T-helper 2 cell treated with Interferon-gamma antibody and Interleukin-4, amounts not matched to agents 5 μg/mL and 100 μg/mL, for 36 hours (primary cell): Measurements from ENCODE around the gene MS4A6E.
"Not testable (repeated sequence)": the region's sequence is repeated elsewhere in the genome, so short reads cannot be mapped to it uniquely, and the experiment has no call there.

Experiments used
- DNase-seq: peaks from one replicate; pipeline ENCODE4 v3.0.0; 2021; ENCODE audit warnings: low spot score
- H3K27ac Mint-ChIP-seq: one replicate; pipeline ENCODE4 v1.8.0; 2021; ENCODE audit warnings: mild to moderate bottlenecking, mixed read lengths
- H3K27me3 Mint-ChIP-seq: one replicate; pipeline ENCODE4 v1.8.0; 2021; ENCODE audit warnings: low read depth, mixed read lengths
- H3K36me3 Mint-ChIP-seq: one replicate; pipeline ENCODE4 v1.8.0; 2021; ENCODE audit warnings: low read depth, mixed read lengths
- H3K4me1 Mint-ChIP-seq: one replicate; pipeline ENCODE4 v1.8.0; 2021; ENCODE audit warnings: low read depth, mixed read lengths
- H3K4me3 Mint-ChIP-seq: one replicate; pipeline ENCODE4 v1.8.0; 2022; ENCODE audit warnings: mild to moderate bottlenecking, moderate library complexity, mixed read lengths
- H3K9me3 Mint-ChIP-seq: one replicate; pipeline ENCODE4 v1.8.0; 2021; ENCODE audit warnings: mixed read lengths

The MS4A6E gene

DNA sequence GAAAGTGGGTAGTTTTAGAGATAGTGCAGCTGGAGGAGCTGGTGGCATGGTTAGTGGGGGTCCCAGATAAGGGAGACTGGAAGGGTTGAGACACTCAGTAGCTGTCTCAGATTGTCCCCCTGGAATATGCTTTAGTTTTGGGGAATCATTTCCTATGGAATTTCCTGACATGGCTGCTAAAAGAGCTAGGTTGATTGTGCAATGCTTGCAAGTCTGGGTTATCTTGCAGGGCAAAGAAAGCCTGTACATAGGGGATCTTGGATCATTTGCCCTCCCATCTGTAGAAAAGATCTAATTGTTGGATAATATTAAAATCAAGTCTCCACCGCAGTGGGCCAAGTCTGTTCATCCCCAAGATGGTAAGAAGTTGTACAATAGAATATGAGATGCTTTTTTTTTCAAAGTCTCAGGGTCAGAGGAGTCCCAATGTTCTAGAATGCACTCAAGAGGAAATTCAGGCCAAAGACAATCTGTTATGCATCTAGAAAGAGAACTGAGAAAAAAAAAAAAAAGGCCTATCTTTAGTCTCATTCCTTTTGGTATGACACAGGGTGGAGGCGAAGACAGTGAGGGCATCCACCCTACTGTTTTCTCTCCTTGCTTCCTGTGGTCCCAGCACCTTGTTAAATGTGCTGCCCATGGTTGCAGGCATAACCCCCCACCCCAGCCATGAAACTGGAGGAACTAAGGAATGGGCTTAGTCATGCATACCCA, 20.2 kb downstream of the MS4A6E start:
- Mint-ChIP-seq H3K9me3 (no peaks in the 10 kb centered on the region), H3K4me1 (no peaks in the 10 kb centered on the region), H3K4me3 (no peak overlapping the region), H3K36me3 (no peaks in the 10 kb centered on the region), H3K27ac (no peak overlapping the region), H3K27me3 (no peaks in the 10 kb centered on the region)
- no peak for DNase-seq

DNA sequence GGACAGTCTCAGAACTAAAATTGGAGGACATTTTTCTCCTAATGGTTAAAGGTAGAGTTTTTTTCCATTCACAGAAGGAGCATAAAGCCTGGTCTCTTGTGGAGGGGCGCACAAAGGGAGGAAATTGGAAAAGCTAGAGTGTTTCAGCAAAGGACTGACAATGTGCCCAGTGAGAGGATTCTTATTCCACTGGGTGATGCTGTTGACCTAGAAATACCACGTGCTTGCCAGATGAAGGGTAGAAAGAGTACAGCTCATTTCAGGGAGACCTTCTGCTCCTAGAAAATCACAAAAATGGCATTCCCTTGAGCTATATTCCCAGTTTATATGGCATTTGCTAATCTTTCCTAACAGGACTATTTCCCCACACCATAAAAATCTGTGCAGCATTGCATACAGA, 21.1 kb downstream of the MS4A6E start:
- Mint-ChIP-seq H3K27ac (no peak overlapping the region), H3K27me3 (no peaks in the 10 kb centered on the region), H3K36me3 (no peaks in the 10 kb centered on the region), H3K9me3 (no peaks in the 10 kb centered on the region), H3K4me3 (no peak overlapping the region), H3K4me1 (no peaks in the 10 kb centered on the region)
- DNase-seq = no peak

DNA sequence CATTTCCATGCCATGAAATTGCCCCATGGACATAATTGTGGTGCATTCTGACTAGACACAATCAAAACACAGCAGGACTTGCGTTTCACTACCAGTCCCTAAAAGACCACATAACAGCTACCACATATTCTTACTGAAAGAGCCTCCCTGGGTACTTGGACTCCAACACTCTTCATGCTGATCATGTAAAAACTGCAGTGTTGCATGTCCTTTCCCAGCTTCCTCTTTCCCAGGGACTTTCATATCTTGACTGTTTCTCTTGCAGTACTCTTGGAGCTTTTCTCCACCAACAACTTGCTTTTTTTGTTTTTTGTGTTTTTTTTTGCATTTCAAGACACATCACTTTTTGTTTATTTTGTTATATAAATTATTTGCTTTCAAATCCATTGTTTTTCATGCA, 22.9 kb downstream of the MS4A6E start:
- H3K27ac Mint-ChIP-seq = no peak overlapping the region
- no peaks in the 10 kb centered on the region for H3K4me1 Mint-ChIP-seq
- no peak for DNase-seq
- H3K27me3 Mint-ChIP-seq = peaks cover 3% of the 10 kb centered on the region
- no peaks in the 10 kb centered on the region for H3K36me3 Mint-ChIP-seq
- no peaks in the 10 kb centered on the region for H3K9me3 Mint-ChIP-seq
- no peak overlapping the region for H3K4me3 Mint-ChIP-seq

DNA sequence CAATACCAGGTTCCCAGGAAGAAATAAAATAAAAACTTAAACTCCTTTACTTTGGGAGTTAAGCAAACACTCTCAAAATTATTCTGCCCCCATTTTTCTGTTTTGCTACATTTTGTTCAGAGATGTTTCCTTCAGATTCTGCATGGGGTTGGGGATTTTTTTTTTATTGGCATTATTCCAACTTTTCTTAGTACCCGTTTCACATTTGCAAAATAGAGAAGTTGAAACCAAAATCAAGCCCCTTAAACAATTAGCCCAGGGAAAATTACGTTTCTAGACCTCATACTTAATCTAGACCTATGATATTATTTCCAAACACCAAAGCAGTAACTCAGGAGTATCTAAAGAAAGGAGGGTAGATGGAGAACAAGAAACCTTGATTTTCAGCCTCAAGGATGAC, 30.7 kb downstream of the MS4A6E start:
- Mint-ChIP-seq H3K9me3 (no peaks in the 10 kb centered on the region), H3K27ac (no peak overlapping the region), H3K4me1 (no peaks in the 10 kb centered on the region), H3K4me3 (no peak overlapping the region), H3K27me3 (peaks cover 6% of the 10 kb centered on the region), H3K36me3 (no peaks in the 10 kb centered on the region)
- DNase-seq = no peak

DNA sequence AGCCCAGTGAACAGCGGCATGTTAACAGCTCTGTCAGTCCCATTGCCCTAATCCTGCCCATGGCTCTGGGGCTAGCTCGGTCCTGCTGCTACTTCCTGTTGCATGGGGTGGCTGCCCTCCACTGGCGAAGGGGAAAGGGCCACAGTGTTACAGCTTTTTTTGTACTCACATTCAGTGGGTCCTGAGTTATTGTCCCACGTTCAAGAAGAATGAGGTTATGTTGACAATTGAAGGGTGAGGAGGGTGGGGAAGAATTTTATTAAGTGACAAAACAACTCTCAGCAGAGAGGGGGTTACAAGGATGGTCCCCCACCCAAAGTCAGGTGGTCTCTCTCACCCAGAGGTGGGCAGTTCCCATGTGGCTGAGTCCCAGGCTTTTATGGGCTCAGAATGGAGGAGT, 33.6 kb downstream of the MS4A6E start:
- no peak overlapping the region for H3K27ac Mint-ChIP-seq
- no peaks in the 10 kb centered on the region for H3K4me1 Mint-ChIP-seq

DNA sequence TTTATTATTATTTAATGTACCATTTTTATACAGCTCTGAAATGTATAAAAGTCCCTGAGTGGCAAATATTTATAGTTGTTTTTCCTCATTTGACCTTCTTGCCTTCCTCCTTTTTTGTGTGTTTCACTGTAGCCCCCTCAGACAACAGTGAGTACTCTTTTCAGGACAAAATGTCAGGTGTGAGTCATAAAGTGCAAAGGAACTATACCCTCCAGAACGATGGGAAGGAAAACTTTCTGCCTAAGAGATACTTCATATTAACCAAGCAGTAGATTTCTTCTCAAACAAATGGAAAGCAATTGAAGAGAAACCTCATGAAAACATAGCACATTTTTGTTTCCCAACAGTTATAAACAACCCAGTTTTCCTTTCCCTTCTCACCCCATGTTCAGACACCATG, 35.2 kb downstream of the MS4A6E start:
- H3K27ac Mint-ChIP-seq = no peak overlapping the region

More for the DNA sequence above, 33.6 kb downstream of the MS4A6E start:
- DNase-seq = no peak
- no peak overlapping the region for H3K4me3 Mint-ChIP-seq
- H3K36me3 Mint-ChIP-seq = no peaks in the 10 kb centered on the region
- no peaks in the 10 kb centered on the region for H3K9me3 Mint-ChIP-seq
- peaks cover 8% of the 10 kb centered on the region for H3K27me3 Mint-ChIP-seq

DNA sequence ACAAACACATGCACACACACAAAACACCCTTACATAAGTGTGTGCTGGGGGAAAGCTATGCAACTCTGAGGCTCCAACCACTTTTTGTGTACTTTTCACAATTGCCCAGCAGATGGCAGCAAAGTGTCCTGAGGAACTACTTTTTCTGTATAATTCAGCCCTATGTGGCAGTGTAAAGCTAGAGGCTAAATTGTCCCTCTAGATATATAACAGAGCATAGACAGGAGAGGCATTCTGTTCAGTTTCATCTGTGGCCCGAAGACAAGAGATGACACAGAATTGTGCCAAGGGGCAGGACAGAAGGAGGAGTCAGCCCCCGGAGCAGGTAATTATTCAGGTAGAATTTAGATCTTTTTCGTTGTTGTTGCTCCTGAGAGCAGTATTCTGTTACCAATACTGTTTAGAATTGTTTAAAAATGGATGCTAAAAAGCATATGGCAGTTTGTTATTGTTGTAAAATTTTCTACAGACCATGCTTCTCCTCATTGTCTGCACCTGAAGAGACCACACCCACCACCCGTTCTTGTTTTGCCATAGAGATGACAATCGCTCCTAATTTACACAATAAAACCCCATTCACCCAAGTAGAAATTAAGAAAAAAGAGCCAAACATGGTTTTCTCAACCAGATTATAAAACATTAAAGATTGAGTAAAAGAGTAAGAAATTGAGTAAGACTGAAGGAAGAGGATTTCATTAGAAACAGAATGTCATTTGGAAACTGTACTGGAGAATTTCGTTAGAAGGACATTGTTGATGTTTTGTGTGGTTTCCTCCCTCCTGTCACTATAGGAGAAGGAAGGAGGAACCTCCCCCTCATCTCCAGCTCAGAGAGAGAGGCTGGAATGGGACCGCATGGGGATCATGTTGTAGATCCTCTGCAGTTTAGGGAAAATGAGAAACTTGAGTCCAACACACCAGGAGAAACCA, 36.8 kb downstream of the MS4A6E start:
- Mint-ChIP-seq H3K36me3 (no peaks in the 10 kb centered on the region), H3K27ac (no peak overlapping the region), H3K27me3 (peaks cover 8% of the 10 kb centered on the region), H3K4me1 (no peaks in the 10 kb centered on the region), H3K9me3 (no peaks in the 10 kb centered on the region), H3K4me3 (no peak overlapping the region)
- DNase-seq = peak; percentile 5

More for the DNA sequence above, 35.2 kb downstream of the MS4A6E start:
- no peak overlapping the region for H3K4me3 Mint-ChIP-seq
- no peaks in the 10 kb centered on the region for H3K36me3 Mint-ChIP-seq
- H3K9me3 Mint-ChIP-seq = no peaks in the 10 kb centered on the region
- H3K4me1 Mint-ChIP-seq = no peaks in the 10 kb centered on the region
- peaks cover 8% of the 10 kb centered on the region for H3K27me3 Mint-ChIP-seq
- no peak for DNase-seq

DNA sequence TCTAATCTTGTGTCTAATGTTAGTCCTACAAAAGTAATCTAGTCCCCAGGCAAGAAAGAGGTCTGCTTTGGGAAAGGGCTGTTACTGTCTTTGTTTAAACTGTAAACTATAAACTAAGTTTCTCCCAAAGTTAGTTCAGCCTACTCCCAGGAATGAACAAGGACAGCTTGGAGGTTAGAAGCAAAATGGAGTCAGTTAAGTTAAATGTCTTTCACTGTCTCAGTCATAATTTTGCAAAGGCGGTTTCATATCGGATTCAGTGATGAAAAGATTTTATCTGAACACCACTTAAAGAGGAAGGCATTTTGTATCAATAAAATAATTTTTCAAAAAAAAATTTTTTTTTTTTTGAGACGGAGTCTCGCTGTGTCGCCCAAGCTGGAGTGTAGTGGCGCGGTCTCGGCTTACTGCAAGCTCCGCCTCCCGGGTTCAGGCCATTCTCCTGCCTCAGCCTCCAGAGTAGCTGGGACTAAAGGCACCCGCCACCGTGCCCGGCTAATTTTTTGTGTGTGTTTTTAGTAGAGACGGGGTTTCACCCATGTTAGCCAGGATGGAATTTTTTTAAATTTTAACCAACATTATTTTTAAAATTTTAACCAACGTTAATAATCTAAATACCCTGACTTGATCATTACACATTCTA, 39.3 kb downstream of the MS4A6E start:
- H3K4me1 Mint-ChIP-seq, H3K27me3 Mint-ChIP-seq, DNase-seq, H3K27ac Mint-ChIP-seq, H3K36me3 Mint-ChIP-seq, H3K4me3 Mint-ChIP-seq, H3K9me3 Mint-ChIP-seq: not testable (repeated sequence)

DNA sequence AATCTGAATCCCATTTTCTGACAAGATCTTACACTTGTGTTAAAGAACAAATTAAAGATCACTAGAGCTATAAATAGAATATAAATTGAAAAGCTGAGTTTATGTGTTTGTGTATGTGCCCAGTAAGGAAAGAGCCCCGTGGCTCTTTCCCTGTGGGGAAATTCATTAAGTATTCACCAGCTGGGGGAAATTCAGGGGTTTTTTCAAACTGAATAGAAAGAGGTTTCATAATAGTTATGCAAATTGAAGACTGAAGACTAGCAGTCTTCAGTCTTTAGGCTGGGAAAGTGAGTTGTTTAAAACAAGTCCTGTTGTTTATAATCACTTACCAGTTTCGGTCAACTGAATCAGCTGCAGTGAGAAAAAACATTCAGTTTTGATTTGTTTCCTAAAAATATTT, 40.0 kb downstream of the MS4A6E start:
- DNase-seq = no peak
- Mint-ChIP-seq H3K4me3 (no peak overlapping the region), H3K9me3 (no peaks in the 10 kb centered on the region), H3K36me3 (no peaks in the 10 kb centered on the region), H3K27ac (no peak overlapping the region), H3K27me3 (peaks cover 5% of the 10 kb centered on the region), H3K4me1 (no peaks in the 10 kb centered on the region)

DNA sequence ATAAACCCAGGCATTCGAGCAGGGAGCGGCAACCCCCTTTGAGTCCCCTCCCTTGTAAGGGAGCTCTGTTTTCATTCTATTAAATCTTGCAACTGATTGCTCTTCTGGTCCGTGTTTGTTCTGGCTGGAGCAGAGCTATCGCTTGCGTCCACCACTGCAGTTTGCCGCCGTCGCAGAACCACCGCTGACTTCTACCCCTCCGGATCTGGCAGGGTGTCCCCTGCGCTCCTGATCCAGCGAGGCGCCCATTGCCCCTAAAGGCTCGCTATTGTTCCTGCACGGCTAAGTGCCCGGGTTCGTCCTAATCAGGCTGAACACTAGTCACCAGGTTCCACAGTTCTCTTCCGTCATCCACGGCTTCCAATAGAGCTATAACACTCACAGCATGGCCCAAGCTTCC, 40.8 kb downstream of the MS4A6E start:
- H3K4me3 Mint-ChIP-seq = no peak overlapping the region
- no peaks in the 10 kb centered on the region for H3K4me1 Mint-ChIP-seq
- no peak overlapping the region for H3K27ac Mint-ChIP-seq
- no peaks in the 10 kb centered on the region for H3K36me3 Mint-ChIP-seq
- H3K9me3 Mint-ChIP-seq = no peaks in the 10 kb centered on the region
- no peak for DNase-seq
- peaks cover 5% of the 10 kb centered on the region for H3K27me3 Mint-ChIP-seq

DNA sequence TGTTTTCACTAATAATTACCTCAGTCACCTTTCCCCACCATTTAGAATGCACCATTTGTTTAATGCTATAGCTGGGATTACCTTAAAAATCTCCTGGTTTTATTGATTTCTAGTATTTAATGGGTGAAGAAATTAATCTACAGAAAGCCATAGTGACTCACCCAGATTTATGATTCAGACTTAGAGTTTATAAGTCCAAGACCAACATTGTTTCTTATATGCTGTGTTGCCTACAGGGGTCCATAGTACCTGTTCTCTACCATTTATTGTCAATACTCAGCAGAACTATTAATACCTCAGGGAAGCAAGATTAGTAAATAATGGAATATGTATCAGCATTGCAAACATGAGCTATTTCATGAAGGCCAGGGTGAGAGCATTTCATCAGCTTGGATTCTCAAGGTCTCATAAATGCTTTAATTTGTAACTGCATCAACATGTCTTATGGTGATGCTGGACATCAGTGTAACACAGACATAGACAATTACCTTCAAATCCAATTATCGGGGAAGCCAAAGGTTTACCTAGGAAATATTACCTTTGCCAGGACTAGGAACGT, 43.3 kb downstream of the MS4A6E start:
- Mint-ChIP-seq H3K27me3 (no peaks in the 10 kb centered on the region), H3K4me1 (no peaks in the 10 kb centered on the region)

DNA sequence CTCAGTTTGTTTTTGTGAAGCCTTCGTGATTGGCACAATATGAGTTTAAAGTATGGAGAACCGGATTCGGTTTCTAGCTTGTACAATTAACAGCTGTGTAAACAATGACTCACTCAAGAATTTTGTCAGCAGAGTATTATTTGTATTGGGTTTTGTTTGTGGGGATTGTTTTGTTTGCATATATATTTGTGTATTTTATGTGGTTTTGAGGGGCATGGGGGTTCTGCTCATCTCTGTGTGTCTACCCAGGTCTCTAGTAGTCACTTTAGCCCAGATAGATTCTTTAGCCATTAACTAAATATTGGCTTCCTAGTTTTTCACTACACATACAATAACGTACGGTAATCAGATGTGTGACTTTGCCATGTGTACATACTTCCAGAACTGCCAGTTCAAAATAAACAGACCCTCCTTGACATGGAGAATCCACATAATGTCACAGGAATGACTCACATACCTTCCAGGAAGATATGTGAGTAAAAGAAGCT, 43.8 kb downstream of the MS4A6E start:
- no peak overlapping the region for H3K27ac Mint-ChIP-seq
- no peaks in the 10 kb centered on the region for H3K9me3 Mint-ChIP-seq
- no peaks in the 10 kb centered on the region for H3K4me1 Mint-ChIP-seq
- no peak overlapping the region for H3K4me3 Mint-ChIP-seq
- no peak for DNase-seq
- no peaks in the 10 kb centered on the region for H3K36me3 Mint-ChIP-seq
- H3K27me3 Mint-ChIP-seq = no peaks in the 10 kb centered on the region

More for the DNA sequence above, 43.3 kb downstream of the MS4A6E start:
- Mint-ChIP-seq H3K27ac (no peak overlapping the region), H3K4me3 (no peak overlapping the region), H3K36me3 (no peaks in the 10 kb centered on the region), H3K9me3 (no peaks in the 10 kb centered on the region)
- DNase-seq = no peak

DNA sequence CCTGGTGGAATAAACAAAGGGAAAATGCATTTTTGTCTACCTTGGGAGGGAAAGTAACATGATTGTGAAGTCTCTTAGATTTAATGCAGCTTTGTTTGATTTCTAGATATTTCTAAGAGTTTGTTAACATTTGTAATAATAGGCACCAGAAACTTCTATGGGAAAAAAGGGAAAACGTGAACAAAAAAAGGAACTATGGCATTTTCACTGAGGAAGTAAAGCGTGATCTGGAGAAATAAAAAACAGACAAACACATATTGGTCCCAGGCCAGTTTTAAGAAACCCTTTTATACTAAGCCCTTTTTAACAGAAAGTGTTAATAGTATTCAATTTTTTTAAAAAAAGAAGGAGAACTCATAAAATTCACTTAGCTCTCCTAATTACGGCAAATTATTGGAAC, 44.3 kb downstream of the MS4A6E start:
- Mint-ChIP-seq H3K4me3 (no peak overlapping the region), H3K27ac (no peak overlapping the region), H3K27me3 (no peaks in the 10 kb centered on the region), H3K9me3 (no peaks in the 10 kb centered on the region), H3K4me1 (no peaks in the 10 kb centered on the region), H3K36me3 (no peaks in the 10 kb centered on the region)
- DNase-seq = no peak

DNA sequence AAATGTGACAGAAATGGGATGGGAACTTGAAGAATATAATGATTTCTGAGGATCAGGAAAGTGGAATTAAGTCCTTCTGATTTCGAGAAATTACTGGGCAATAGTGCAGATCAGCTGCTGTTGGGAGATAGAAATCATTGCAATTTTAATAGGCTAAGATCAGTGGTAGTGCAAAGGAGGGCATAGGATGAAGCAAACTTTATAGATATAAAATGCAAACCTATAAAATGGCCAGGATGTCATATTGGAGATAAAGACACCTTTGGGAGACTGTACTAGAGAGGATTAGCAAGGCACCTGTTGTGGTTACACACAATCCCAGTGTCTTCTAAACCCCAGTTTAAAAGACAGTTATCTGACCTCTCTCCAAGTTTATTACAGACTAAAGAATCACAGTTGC, 44.8 kb downstream of the MS4A6E start:
- no peak overlapping the region for H3K4me3 Mint-ChIP-seq
- H3K27ac Mint-ChIP-seq = no peak overlapping the region
- H3K9me3 Mint-ChIP-seq = no peaks in the 10 kb centered on the region
- no peak for DNase-seq
- peaks cover 2% of the 10 kb centered on the region for H3K27me3 Mint-ChIP-seq
- H3K36me3 Mint-ChIP-seq = no peaks in the 10 kb centered on the region
- no peaks in the 10 kb centered on the region for H3K4me1 Mint-ChIP-seq
